HG03378 (cell line): ENCODE data around the gene ATE1.
A peak's percentile ranks its signal among the peaks of the same experiment; 100 is the strongest.
"Not testable (repeated sequence)": the region's sequence is repeated elsewhere in the genome, so short reads cannot be mapped to it uniquely, and the experiment has no call there.

Source experiments
- ATAC-seq: cut with Tn5 transposase; IDR thresholded peaks from one replicate; pipeline ENCODE4 v1.9.1; 2021; ENCODE audit warnings: mild to moderate bottlenecking, moderate library complexity; ENCODE audit not compliant: unreplicated experiment

The ATE1 gene

DNA sequence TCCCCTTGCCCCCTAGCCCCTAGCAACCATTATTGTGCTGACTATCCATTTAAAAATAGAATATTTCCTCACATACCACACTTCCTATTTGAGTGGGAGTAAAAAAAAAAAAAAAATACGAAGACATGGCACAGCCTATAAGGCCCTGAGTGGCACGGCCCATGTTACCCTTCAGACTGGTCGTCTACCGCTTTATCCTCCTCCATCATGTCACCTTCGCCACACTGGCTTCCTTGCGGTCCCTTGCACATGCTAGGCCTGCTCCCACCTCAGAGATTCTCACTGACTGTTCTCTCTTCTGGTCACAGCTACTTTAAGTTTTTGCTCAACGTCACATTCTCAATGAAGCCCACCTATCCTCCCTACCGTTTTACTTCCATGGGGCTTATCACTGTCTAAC lies 130.3 kb downstream of the ATE1 start:
- no peak for ATAC-seq

- ATAC-seq, result peak; percentile 44
Measured at GRCh38 chr10:121796342-121796741, 131.5 kb downstream of the ATE1 start.

DNA sequence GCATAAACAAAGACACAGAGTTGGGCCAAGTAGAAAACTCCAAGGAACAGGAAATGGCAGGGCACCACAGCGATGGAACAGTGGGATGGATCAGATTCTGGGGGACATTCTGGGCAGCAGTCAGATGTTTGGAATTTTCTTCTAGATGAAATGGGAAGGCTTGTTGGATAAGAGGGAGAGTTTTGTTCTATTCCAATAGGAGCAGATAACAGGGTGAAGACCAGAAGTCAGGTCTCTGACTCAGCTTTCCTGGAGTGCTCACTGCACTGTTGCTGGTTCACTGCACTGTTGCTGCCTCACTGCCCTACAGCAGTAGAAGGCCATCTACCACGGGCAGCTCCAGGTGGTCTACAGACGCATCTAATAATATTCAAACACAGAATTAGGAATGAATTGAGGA lies 135.6 kb downstream of the ATE1 start:
- no peak for ATAC-seq

DNA sequence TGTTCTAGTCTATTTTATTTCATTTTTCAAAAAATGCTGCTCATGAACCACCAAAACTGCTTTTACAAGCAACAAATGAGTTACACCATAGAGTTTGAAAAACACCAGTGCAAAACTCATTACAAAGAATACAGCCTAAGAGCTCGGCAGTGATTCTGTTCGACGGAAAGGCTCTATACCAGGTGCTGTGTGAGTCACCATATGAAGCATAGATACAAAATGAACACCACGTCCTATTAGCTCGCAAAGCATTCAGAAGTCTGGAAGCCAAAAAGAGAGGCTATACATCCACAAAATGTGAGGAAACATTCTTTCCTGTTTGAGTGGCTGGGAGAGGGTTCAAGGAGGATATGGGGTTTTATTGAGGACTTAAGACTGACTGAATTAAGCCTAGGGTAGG lies 136.1 kb downstream of the ATE1 start:
- ATAC-seq, result no peak

GRCh38 chr10:121788717-121789116 lies 139.1 kb downstream of the ATE1 start:
- ATAC-seq, result no peak

DNA sequence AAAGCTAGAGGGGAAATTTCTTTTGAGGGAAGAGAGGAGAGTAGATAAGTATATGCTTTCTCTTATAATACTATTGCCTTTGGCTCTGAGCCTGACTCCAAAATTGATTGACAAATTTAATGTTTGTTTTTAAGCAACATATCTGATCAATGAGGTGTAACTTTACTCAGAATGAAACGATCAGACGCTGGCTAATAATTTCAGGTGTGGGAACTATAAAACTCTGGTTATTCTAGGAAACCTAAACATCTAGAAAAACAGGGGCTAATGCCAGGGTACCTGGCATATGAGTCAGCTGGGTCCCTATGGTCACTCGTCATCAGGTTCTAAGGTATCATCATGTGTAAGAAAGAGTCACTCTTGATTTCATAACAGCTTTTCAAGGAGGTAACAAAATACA lies 139.7 kb downstream of the ATE1 start:
- ATAC-seq, result no peak

- no peak for ATAC-seq
Measured at GRCh38 chr10:121787169-121787568, 140.7 kb downstream of the ATE1 start.

DNA sequence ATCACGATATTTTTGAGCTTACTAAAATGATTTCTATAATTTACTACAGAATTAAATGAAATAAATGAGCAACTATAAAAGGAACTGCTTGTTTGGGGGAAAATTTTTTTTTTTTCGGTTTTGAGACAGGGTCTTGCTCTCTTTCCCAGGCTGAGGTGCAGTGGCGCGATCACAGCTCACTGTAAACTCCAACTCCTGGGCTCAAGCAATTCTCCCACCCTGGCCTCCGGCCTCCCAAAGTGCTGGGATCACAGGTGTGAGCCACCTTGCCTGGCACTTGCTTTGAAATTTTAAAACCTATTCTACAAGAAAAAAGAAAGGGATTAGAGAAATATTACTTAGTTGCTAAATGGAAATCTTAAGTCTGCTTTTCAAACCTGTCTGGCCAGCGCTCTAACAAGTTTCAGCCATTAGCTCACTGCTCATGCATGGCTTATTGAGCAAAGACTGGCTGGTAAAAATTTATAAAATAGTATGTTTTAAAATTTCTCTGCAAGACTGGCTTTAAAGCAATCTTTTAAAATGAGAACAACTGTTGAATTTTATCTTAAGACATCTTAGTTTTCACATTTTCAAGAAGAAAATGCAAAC lies 144.0 kb downstream of the ATE1 start:
- ATAC-seq, result no peak

- no peak for ATAC-seq
Measured at GRCh38 chr10:121781101-121781500, 146.7 kb downstream of the ATE1 start.

GRCh38 chr10:121774813-121775212 lies 153.0 kb downstream of the ATE1 start:
- no peak for ATAC-seq

DNA sequence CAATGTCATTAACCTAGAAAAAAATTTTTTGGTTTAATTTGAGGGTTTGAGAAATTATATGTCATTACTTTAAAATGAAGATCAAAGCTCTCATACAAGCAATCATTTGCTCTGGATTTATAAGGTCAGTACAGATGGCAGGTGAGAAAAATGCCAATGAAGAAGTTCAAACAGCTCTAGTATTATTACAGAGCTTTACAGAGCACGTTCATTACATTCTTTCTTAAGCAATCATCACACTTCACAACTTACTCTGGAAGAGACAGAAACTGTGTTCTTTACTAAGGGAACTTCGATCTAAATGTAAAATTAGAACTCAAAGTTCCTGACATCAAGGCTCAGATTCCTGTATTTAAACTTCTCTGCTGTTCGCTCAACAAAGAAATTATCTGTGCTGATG lies 153.4 kb downstream of the ATE1 start:
- no peak for ATAC-seq

GRCh38 chr10:121772884-121773283 lies 154.9 kb downstream of the ATE1 start:
- ATAC-seq, result no peak

GRCh38 chr10:121772406-121772805 lies 155.4 kb downstream of the ATE1 start:
- no peak for ATAC-seq

DNA sequence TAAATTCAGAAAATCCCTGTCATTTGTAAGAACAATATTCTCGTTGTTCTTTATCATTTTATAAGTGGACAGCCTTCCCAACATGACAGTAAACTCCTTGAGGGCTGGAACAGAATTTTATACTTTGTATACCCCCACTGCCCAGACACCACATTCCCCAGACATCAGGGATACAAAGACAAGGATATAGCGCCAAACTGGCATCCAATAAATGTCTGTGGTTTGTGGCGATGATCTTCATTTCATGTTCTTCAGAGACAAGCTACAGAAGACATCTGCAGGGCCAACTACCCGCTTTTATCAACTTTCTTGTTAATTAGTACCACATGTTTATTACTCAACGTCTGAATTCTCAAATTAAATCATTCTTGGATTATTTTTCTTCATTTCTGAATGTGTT lies 155.9 kb downstream of the ATE1 start:
- no peak for ATAC-seq

DNA sequence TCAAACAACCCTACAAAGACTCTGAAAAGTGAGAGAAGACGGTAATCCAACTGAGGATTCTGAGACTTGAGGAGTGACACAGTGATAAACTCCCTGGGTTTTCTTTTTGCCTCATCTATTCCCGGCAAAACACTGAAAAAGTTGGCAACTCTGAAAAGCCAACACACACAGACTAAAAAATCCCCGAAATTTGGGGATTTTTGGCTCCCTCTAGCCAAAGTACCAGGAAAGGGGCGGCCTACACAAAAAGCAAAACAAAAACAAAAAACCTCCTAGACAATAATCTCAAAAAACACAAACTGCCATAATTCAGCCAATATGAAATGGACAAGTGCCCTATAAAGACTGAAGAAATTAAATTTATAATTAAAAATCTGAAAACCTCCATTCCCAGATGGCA lies 161.4 kb downstream of the ATE1 start:
- ATAC-seq, result no peak

DNA sequence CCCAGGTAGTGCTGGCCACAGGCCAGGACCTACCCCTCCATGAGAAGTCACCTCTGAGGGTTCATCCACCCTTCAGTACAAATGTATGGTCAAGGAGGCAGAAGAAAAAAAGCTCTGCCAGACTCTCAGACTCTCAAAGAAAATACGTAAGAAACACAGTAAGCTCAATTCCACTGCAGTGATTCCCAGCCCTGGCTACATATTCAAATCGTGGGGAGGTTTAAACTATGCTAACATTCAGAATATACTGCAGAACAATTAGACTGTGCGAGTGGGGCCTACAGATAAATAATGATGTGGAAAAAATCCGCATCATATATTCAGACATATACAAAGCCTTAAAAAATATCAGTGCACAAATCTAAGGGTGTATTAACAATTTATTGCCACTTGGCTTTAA lies 162.6 kb downstream of the ATE1 start:
- ATAC-seq, result no peak

DNA sequence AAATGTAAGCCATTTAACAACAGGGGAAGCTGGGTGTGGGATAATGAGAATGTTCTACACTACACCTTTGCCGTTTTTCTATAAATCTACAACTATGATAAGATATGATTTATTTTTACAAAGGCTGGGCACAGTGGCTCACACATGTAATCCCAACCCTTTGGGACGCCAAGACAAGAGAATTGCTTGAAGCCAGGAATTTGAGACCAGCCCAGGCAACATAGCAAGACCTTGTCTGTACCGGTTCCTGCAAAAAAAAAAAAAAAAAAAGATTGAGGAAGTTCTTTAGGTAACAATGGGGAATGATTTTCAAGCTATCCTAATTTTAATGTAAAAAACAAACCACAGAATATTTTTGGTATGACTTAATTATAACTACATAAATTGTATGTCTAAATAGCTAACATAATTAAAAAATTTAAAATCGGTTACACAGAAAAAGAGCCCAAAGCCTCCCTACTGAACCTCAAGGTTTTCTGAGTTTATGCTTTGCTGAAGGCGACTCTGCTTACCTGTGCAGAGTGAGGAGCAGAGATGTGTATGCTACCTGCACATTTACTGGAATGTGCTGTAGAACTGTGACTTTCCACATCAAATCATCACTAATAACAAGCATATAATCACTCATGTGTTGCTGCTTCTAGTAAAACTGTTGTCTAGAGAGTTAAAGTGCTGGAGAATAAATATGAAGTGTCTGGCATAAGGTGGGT lies 163.4 kb downstream of the ATE1 start:
- ATAC-seq, result no peak

GRCh38 chr10:121757241-121757640 lies 170.6 kb downstream of the ATE1 start:
- not testable (repeated sequence) for ATAC-seq

- ATAC-seq, result not testable (repeated sequence)
Measured at GRCh38 chr10:121755496-121755895, 172.3 kb downstream of the ATE1 start.

- peak; percentile 19 for ATAC-seq
Measured at GRCh38 chr10:121754666-121755065, 173.2 kb downstream of the ATE1 start.

DNA sequence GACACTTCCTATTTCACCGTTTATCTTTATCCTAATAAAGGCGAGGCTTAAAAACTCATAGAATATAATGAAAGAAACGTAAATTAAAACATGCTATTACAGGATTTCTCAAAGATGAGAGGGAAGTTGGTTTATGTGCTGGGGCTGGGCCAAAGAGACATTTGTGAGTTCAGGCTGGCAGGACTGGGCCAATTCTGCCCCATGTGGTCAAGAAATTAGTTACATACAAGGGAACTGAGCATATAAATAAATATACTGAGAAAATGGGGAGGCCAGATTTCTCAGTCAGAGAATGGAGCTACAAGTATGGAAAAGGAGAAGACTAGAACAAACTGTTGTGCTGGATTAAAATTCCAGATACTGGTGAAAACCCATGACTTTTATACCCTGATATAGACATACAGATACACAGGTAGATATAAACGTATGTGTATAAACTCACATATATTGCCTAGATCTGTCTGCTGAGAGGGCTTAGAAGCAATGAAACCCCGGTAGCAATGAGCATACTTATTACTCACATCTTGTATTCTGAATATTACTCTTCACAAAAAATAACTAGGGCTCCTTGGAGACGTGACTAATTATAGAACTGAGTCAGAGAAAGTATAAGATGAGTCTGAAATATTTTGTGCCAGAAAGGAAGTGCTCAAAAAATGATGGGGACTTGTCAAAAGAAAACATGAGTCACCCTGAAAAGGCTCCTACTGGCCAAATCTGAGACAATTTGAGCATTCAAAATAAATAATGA lies 173.9 kb downstream of the ATE1 start:
- peak; percentile 90 for ATAC-seq

DNA sequence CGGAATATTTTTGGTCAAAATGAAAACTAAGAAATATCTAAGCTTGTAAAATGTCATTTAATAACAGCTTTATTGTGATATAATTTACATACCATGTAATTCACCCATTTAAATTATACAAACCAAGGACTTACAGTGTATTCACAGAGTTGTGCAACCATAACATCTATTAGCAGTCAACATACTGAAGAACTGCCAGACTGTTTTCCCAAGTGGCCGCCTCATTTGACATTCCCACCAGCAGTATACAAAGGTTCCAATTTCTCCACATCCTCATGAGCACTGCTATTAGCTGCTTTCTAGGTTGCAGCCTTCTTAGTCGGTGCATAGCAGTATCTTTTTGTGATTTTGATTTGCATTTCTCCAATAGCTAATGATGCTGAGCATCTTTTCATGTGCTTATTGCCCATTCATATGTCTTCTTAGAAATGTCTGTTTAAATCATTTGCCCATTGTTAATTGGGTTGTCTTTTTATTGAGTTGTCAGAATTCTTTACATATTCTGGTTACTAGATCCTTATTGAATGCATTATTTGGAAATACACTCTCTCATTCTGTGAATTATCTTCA lies 176.6 kb downstream of the ATE1 start:
- ATAC-seq, result no peak
